Activated CD4-positive, alpha-beta T cell treated with anti-CD3 and anti-CD28 coated beads for 36 hours (primary cell): ENCODE measurements around the gene CTRB2. TPM values are rescaled to one million over a fixed set of nuclear protein-coding genes. Genes with fewer than 3 reads are reported as not detected.

Experiments used
- ATAC-seq: fragments of 200-7000 bp; cut with Tn5 transposase; one replicate; pipeline ENCODE4 v1.10.0; 2021; ENCODE audit warnings: mild to moderate bottlenecking, moderate library complexity
- CTCF ChIA-PET: fragments of 350-600 bp; sonication (Branson Sonifier 250); formaldehyde crosslinking; loops from one replicate; lab custom pipeline; 2021; ENCODE audit warnings: antibody characterized with exemption; lab: Charles Lee
- POLR2A ChIA-PET: fragments of 350-600 bp; sonication (Branson Sonifier 250); formaldehyde crosslinking; loops from one replicate; lab custom pipeline; 2021; ENCODE audit warnings: antibody characterized with exemption, inconsistent platforms; lab: Charles Lee
- DNase-seq: peaks from one replicate; pipeline ENCODE4 v3.0.0-alpha.2; 2020
- H3K27ac Mint-ChIP-seq: one replicate; pipeline ENCODE4 v1.8.0; 2021; ENCODE audit warnings: mixed read lengths
- H3K27me3 Mint-ChIP-seq: one replicate; pipeline ENCODE4 v1.8.0; 2021; ENCODE audit warnings: mixed read lengths
- H3K36me3 Mint-ChIP-seq: one replicate; pipeline ENCODE4 v1.8.0; 2021; ENCODE audit warnings: low read depth, mixed read lengths
- H3K4me1 Mint-ChIP-seq: one replicate; pipeline ENCODE4 v1.8.0; 2021; ENCODE audit warnings: mixed read lengths
- H3K4me3 Mint-ChIP-seq: one replicate; pipeline ENCODE4 v1.8.0; 2021; ENCODE audit warnings: mild to moderate bottlenecking, moderate library complexity, mixed read lengths
- H3K9me3 Mint-ChIP-seq: one replicate; pipeline ENCODE4 v1.8.0; 2021; ENCODE audit warnings: low read depth, mixed read lengths
- intact Hi-C, 2 experiments: fragments of 100-400 bp; cut with DNase I in 1 of 2; cut with micrococcal nuclease in 1 of 2; formaldehyde crosslinking; loops; one replicate each; pipeline versions ENCODE4 v1.14.2 to v1.15.1; 2022 to 2024; cut with DNase I, micrococcal nuclease
- total RNA-seq, 2 experiments: library from RNA; stranded (reverse); gene quantifications; one replicate each; pipeline ENCODE4 v1.2.3, GENCODE V29; 2021

CTRB2 gene
- not detected for total RNA-seq

DNA sequence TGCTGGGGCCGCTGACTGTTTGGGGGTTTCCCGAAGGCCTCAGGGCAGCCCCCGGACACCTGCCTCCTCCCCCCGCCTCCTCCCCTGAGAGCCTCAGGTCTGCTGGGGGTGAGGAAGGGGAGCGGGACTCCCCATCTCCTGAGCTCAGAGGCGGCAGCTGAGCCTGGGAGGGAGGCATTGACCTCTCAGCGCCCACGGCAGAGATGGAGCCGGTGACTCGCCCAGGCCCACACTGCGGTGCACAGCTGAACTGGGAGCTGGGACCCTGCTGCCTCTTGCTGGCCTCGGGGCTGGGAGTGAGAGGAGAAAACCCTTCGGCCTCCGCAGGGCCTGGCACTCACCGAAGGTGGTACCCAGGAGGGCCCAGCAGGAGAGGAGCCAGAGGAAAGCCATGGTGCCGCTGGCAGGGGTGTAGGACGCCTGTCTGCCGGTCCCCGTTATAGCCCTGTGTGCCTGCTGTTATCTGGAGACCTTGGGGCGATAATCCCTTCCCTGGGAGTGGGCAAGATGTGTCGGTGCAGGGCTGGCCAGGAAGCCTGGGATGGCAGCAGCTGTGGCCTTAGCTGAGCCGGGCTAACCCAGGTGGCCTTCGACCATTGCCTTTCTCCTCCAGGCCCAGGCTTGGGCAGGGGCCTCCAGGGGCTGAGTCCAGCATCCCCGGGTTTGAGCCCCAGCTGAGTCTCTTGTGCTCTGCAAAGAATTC, at the start of gene CTRB2:
TSS of gene CTRB2 (minus strand) at position 413 of the 703 bp plus-strand sequence. CDS start at position 393, 20 bp downstream.
- Mint-ChIP-seq H3K27ac (no peak within 1 kb of the TSS), H3K4me1 (no peaks in the 10 kb centered on the region), H3K27me3 (no peaks in the 10 kb centered on the region), H3K9me3 (no peaks in the 10 kb centered on the region), H3K36me3 (no peaks in the 10 kb centered on the region), H3K4me3 (no peak within 1 kb of the TSS)
- intact Hi-C loops, result loop anchor here in 1 of 2 experiments (1.0 kb wide), 1 partner anchor 17 kb away; no protein-coding TSS in a partner anchor
- ChIA-PET POLR2A (no interaction called here), CTCF (interaction anchor here (0.6 to 1.1 kb wide), 2 partner anchors 13 to 395 kb away, joined by 3 read pairs; no protein-coding TSS in a partner anchor)
- DNase-seq, result no peak
- no peak for ATAC-seq

DNA sequence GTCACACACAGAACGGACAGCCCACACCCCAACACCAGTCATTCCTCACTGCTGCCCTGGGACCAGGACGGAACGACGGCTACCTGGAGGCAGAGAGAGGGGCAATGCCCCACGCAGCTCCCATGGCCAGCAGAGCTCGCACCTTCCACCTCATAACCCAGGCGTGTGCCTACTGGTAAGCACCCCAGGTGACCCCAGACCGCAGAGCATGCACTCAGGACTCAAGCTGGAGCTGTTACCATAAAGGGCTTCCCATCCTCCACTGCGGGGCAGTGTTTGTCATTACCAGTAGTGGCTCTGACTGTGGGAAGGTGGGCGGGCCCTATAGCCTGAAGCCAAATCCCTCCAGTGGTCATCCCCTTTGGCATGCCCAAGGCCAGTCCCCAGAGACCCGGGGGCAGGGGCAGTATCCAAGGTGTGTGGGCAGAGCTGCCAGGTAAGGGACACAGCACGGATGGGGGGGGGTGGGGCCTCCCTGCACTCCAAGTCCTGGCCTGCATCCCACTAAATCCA, 49.2 kb upstream of the CTRB2 start:
- ATAC-seq (no peak), DNase-seq (no peak)
- Mint-ChIP-seq H3K9me3 (no peaks in the 10 kb centered on the region), H3K36me3 (no peaks in the 10 kb centered on the region), H3K27me3 (peaks cover 20% of the 10 kb centered on the region), H3K27ac (no peak overlapping the region), H3K4me1 (peaks cover 2% of the 10 kb centered on the region), H3K4me3 (no peak overlapping the region)
- POLR2A ChIA-PET, result no interaction called here
- CTCF ChIA-PET, result no interaction called here
- intact Hi-C loops, result no loop called here

DNA sequence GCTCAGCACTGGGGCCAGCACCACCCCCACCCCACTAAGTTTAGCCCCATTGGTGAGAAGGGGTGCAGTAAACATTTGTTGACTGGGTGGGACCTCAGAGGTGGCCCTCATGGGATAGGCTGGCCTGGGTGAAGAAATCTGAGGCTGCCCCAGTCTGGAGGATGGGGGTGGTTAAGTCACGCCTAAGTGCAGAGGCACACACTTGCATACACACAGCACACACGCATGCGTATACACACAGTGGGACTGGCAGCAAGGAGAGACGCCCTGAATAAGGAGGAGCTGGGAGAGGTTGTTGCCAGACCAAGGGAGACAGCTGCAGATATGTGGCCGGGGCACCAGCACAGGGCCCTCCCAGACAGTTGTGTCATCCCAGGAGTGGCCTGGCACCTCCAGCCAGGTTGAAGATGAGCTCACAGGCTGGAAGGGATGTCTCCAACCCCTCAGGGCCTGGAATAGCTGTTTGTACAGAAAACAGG, 47.4 kb upstream of the CTRB2 start:
- DNase-seq (no peak), ATAC-seq (no peak)
- H3K9me3 Mint-ChIP-seq, result no peaks in the 10 kb centered on the region
- ChIA-PET POLR2A (interaction anchor here (0.5 kb wide), 1 partner anchor 311 kb away, joined by 3 read pairs; no protein-coding TSS in a partner anchor), CTCF (interaction anchor here (0.6 to 1.3 kb wide), 3 partner anchors 55 to 368 kb away, joined by 3 to 5 read pairs (median 4); no protein-coding TSS in a partner anchor)
- no peak overlapping the region for H3K4me3 Mint-ChIP-seq
- peaks cover 6% of the 10 kb centered on the region for H3K4me1 Mint-ChIP-seq
- peaks cover 27% of the 10 kb centered on the region for H3K27me3 Mint-ChIP-seq
- H3K36me3 Mint-ChIP-seq, result no peaks in the 10 kb centered on the region
- intact Hi-C loops, result loop anchor here in 1 of 2 experiments (5.0 kb wide), 1 partner anchor 133 kb away; no protein-coding TSS in a partner anchor
- H3K27ac Mint-ChIP-seq, result no peak overlapping the region

DNA sequence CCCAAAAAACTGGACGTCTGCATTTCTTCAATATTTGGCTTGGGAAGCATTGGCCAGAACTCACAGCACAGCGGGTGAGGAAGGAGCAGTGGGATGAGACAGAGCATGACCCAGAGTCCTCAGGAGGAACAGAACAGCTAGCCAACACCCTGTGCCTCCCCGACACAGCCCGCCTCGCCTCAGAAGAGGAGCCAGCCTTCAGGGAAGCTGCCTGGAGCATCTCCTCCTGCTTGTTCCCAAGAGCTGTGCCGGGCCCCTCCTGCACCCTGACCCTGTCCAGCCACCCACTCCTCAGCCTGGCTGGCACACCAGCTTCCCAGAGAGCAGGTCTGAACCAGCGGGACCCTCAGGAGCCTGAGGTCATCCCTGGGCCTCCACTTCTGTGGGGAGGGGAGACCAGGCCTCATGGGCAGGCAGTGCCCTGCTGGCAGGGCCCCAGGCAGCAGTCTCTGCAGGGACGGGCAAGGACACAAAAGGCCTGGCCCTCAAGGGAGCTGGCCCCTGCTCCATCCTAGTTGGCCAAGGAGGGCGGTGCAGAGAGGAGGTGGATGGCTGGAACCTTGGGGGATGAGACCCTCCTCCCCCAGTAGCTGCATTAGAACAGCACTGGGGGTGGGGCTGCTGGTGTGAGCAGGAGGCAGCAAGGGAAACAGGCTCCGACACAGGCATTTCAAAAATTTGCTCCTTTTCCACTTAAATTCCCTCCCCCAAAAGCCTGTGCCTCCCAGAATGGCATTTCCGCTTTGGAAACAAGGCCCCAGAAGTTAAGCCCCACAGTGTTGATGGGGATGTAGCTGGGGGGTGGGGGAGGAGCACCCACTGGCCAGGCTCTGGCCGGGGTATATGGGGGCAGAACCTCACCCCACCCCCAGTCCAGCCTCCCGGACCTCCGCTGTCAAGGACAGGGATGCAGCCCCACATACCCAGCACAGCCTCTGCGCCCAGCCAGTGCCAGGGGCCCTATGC, 46.3 kb upstream of the CTRB2 start:
- no peaks in the 10 kb centered on the region for H3K36me3 Mint-ChIP-seq
- no peak overlapping the region for H3K27ac Mint-ChIP-seq
- H3K4me1 Mint-ChIP-seq, result peaks cover 6% of the 10 kb centered on the region
- intact Hi-C loops, result loop anchor here in 1 of 2 experiments (5.0 kb wide), 1 partner anchor 134 kb away; no protein-coding TSS in a partner anchor
- no peaks in the 10 kb centered on the region for H3K9me3 Mint-ChIP-seq
- H3K4me3 Mint-ChIP-seq, result no peak overlapping the region
- H3K27me3 Mint-ChIP-seq, result peaks cover 27% of the 10 kb centered on the region
- ChIA-PET CTCF (interaction anchor here (0.6 to 1.0 kb wide), 3 partner anchors 51 to 369 kb away, joined by 3 read pairs; no protein-coding TSS in a partner anchor), POLR2A (no interaction called here)
- DNase-seq (no peak), ATAC-seq (no peak)

DNA sequence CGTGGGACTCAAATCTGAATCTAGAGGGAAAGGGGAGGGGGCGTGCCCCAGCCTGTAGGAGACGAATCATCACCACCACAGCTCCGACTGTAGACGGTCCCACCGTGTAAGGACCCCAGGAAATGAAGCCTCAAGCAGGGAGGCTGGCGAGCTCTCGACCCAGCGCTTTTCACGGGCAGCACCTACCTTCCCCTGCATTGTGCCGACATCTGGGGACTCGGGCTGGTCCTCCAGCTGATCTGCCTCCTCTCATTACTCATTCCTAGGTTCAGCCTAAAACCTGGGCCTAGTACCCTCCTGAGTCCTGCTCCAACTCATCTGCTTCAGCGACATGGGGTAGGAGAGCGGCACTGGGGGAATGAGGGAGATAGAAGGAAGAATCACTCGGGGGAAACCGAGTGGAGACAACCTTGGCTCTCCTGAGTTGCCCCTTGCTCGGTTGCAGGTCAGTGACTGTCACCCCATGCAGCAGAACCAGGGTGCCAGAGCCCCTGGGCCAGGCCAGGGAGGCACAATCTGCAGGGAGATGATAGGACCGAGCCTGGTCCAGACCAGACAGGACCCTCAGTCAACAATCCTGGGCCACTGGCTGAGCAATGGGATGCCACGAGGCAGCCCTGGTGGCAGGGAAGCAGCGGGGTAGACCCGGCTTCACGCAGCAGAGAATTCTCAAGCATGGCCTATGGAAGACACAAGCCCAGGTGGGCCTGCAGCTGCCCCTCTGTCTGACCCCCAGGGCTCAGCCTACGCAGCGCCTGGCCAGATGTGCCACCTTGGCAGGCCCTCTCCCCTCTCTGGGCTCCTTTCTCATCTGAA, 45.3 kb upstream of the CTRB2 start:
- H3K4me3 Mint-ChIP-seq, result peak overlapping the region; percentile 29
- CTCF ChIA-PET, result interaction anchor here (0.7 to 1.0 kb wide), 2 partner anchors 52 to 133 kb away, joined by 3 read pairs; no protein-coding TSS in a partner anchor
- H3K27me3 Mint-ChIP-seq, result peaks cover 25% of the 10 kb centered on the region

DNA sequence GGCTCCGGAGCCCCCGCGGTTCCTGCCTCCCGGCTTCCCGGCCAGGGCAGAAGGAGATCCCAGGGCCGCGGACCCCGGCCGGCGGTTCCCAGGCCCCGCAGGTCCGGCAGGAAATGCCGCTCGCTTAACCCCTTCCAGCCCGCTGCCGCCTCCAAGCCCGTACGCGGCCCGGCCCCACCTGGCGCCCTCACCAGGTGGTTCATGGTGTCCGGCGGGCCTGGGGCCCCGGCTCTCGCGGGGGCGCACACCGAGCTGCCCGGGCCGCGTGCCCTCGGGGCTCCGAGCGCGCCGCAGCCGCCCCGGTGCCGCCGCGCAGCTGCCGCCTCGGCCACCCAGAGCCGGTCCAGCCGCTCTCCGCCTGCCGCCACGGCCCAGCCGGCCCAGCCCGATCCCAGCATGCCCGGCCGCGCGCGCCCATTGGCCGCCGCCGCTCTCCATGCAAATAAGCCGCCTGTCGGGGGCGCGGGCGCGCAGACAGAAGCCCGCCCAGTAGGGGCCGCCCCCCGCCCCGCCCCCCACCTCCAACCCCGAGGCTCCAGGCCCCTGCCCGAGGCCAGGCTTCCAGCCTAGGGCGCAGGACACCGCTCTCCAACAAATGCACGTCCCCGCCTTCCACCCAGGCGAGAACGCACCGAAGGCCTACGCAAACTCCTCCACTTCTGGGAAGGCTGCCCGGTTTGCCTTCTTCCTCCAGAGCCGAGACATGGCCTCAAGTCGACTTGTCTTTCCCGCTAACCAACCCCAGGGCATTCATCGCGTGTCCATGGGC, 44.5 kb upstream of the CTRB2 start, which contains the start of gene BCAR1:
TSS of gene BCAR1 (minus strand) at position 345 of the 769 bp plus-strand sequence. CDS start at position 203, 142 bp downstream.
- peaks cover 6% of the 10 kb centered on the region for H3K4me1 Mint-ChIP-seq
- H3K27ac Mint-ChIP-seq, result no peak within 1 kb of the TSS
- peak; percentile 54 for ATAC-seq
- H3K36me3 Mint-ChIP-seq, result no peaks in the 10 kb centered on the region
- intact Hi-C loops, result loop anchor here in 1 of 2 experiments (5.0 kb wide), 1 partner anchor 136 kb away; no protein-coding TSS in a partner anchor
- ChIA-PET CTCF (interaction anchor here (1.2 kb wide), 1 partner anchor 18 kb away, joined by 10 read pairs; no protein-coding TSS in a partner anchor), POLR2A (no interaction called here)
- no peaks in the 10 kb centered on the region for H3K9me3 Mint-ChIP-seq
- H3K4me3 Mint-ChIP-seq, result peak within 1 kb of the TSS; percentile 29
- DNase-seq, result peak; percentile 44
- H3K27me3 Mint-ChIP-seq, result peaks cover 25% of the 10 kb centered on the region

More for the DNA sequence above, 45.3 kb upstream of the CTRB2 start:
- no peak for DNase-seq
- Mint-ChIP-seq H3K36me3 (no peaks in the 10 kb centered on the region), H3K4me1 (peaks cover 6% of the 10 kb centered on the region), H3K27ac (no peak overlapping the region), H3K9me3 (no peaks in the 10 kb centered on the region)
- no peak for ATAC-seq
- POLR2A ChIA-PET, result no interaction called here
- intact Hi-C loops, result loop anchor here in 1 of 2 experiments (5.0 kb wide), 1 partner anchor 135 kb away; no protein-coding TSS in a partner anchor

DNA sequence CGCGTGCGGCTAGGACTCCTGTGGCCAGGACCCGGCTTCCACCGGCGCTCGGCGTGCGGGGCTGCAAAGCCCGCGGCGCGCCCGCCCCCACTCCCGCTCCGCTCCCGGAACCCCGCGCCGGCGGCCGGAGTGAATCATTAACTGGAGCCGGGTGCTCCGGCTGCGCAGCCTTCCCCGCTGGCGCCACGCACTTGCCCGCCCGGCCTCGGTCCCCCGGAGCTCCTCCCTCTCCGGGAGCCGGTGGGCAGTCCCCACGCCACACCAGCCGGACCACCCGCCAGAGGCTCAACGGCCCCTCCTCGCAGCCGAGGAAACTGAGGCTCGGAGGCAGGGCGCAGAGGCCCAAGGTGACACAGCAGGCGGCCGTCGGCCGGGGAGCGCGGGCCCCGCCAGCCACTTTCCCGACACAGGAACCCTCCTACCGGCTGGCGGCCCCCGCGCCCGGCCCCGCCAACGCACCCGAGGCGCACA, 43.9 kb upstream of the CTRB2 start:
- ATAC-seq (peak; percentile 21), DNase-seq (peak; percentile 43)
- no peaks in the 10 kb centered on the region for H3K9me3 Mint-ChIP-seq
- H3K4me1 Mint-ChIP-seq, result peaks cover 6% of the 10 kb centered on the region
- intact Hi-C loops, result loop anchor here in 1 of 2 experiments (5.0 kb wide), 1 partner anchor 136 kb away; no protein-coding TSS in a partner anchor
- H3K36me3 Mint-ChIP-seq, result no peaks in the 10 kb centered on the region
- H3K27me3 Mint-ChIP-seq, result peaks cover 25% of the 10 kb centered on the region
- ChIA-PET CTCF (interaction anchor here (0.8 to 1.2 kb wide), 2 partner anchors 17 to 128 kb away, joined by 5 to 10 read pairs; no protein-coding TSS in a partner anchor), POLR2A (no interaction called here)
- H3K27ac Mint-ChIP-seq, result no peak overlapping the region
- peak overlapping the region; percentile 13 for H3K4me3 Mint-ChIP-seq

DNA sequence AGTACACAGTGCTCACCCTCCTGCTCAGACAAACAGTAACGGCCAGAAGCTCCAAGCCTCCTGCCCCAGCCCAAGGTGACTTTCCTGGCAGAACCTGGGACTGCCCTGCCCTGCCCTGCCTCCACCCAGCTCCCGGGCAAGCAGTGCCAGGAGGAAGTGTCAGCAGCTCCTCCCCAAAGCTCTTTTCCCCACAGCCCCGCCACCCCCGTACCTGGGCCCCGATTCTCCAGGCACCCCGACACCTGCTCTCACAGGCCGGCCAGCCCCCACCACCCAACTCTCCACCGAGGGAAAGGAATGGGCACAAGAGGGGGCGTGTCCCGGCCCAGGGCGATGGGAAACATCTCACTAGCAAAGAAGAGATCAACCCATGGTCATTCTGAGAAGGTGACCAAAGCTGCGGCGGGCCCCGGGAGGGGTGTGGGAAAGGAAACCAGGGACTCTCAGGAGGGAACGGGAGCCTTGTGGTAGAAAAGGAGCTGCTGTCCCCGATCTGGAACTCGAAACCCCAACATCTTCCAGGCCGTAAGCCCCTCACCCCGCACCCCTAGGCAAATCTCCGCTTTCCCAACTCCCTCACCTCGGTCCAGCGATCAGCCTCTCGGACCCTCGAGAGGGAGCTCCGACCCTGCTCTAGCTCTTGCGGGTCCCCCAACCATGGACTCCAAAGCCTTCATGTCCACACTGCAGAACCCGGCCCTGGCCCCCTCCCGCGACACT, 43.3 kb upstream of the CTRB2 start:
- peaks cover 6% of the 10 kb centered on the region for H3K4me1 Mint-ChIP-seq
- intact Hi-C loops, result loop anchor here in 1 of 2 experiments (5.0 kb wide), 1 partner anchor 137 kb away; no protein-coding TSS in a partner anchor
- H3K27ac Mint-ChIP-seq, result no peak overlapping the region
- peaks cover 25% of the 10 kb centered on the region for H3K27me3 Mint-ChIP-seq
- DNase-seq, result no peak
- no peaks in the 10 kb centered on the region for H3K36me3 Mint-ChIP-seq
- ChIA-PET CTCF (interaction anchor here (0.8 to 1.2 kb wide), 2 partner anchors 17 to 129 kb away, joined by 5 to 10 read pairs; no protein-coding TSS in a partner anchor), POLR2A (no interaction called here)
- peak; percentile 8 for ATAC-seq
- H3K4me3 Mint-ChIP-seq, result peak overlapping the region; percentile 13
- no peaks in the 10 kb centered on the region for H3K9me3 Mint-ChIP-seq

DNA sequence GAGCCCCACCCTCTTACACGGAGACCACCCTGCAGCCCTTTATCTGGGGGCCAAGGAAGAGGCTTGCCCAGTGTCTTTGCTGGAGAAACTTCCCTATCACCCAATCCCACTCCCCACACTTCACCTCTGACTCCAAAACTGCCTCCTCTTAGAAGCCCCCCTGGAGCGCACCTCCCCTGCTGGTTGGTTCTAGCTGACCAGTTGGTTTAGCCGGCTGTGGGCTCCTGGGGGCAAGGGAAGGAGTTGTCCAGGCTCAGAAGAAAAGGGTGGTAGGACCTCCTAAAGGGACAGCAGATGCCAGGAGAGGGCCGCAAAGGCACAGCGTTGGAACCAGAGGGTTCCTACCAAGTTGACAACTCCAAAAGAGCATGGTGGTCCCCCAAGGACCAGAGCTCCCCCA, 42.5 kb upstream of the CTRB2 start:
- ChIA-PET CTCF (interaction anchor here (0.8 kb wide), 1 partner anchor 16 kb away, joined by 3 read pairs; no protein-coding TSS in a partner anchor), POLR2A (no interaction called here)
- H3K4me3 Mint-ChIP-seq, result no peak overlapping the region
- DNase-seq (no peak), ATAC-seq (no peak)
- H3K27me3 Mint-ChIP-seq, result peaks cover 21% of the 10 kb centered on the region
- intact Hi-C loops, result no loop called here
- H3K4me1 Mint-ChIP-seq, result peaks cover 6% of the 10 kb centered on the region
- no peaks in the 10 kb centered on the region for H3K9me3 Mint-ChIP-seq
- H3K27ac Mint-ChIP-seq, result no peak overlapping the region
- H3K36me3 Mint-ChIP-seq, result no peaks in the 10 kb centered on the region
